ENCODE data around the gene IL1RAP.

GRCh38 chr3:190504354-190505125 is 9.3 kb upstream of the IL1RAP start:
- no peak for TF ChIP-seq CTCF (IDR thresholded peaks at IDR 0.05)
- TF ChIP-seq POLR2A (IDR thresholded peaks at IDR 0.05), result no peak

All from body of pancreas (tissue), 4 donors.